Measurements from ENCODE around the gene CPA4.

GRCh38 chr7:130273081-130273932 lies 19.7 kb upstream of the CPA4 start:
- TF ChIP-seq, protein P1, sequence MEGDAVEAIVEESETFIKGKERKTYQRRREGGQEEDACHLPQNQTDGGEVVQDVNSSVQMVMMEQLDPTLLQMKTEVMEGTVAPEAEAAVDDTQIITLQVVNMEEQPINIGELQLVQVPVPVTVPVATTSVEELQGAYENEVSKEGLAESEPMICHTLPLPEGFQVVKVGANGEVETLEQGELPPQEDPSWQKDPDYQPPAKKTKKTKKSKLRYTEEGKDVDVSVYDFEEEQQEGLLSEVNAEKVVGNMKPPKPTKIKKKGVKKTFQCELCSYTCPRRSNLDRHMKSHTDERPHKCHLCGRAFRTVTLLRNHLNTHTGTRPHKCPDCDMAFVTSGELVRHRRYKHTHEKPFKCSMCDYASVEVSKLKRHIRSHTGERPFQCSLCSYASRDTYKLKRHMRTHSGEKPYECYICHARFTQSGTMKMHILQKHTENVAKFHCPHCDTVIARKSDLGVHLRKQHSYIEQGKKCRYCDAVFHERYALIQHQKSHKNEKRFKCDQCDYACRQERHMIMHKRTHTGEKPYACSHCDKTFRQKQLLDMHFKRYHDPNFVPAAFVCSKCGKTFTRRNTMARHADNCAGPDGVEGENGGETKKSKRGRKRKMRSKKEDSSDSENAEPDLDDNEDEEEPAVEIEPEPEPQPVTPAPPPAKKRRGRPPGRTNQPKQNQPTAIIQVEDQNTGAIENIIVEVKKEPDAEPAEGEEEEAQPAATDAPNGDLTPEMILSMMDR (CRISPR knock-in tag; IDR thresholded peaks at IDR 0.05): no peak
- TF ChIP-seq POLR2A (IDR thresholded peaks at IDR 0.05; ENCODE audit: insufficient read depth in 1 of 2, low read depth in 2 of 2, low read length in 2 of 2): no peak
- TF ChIP-seq, protein P2, sequence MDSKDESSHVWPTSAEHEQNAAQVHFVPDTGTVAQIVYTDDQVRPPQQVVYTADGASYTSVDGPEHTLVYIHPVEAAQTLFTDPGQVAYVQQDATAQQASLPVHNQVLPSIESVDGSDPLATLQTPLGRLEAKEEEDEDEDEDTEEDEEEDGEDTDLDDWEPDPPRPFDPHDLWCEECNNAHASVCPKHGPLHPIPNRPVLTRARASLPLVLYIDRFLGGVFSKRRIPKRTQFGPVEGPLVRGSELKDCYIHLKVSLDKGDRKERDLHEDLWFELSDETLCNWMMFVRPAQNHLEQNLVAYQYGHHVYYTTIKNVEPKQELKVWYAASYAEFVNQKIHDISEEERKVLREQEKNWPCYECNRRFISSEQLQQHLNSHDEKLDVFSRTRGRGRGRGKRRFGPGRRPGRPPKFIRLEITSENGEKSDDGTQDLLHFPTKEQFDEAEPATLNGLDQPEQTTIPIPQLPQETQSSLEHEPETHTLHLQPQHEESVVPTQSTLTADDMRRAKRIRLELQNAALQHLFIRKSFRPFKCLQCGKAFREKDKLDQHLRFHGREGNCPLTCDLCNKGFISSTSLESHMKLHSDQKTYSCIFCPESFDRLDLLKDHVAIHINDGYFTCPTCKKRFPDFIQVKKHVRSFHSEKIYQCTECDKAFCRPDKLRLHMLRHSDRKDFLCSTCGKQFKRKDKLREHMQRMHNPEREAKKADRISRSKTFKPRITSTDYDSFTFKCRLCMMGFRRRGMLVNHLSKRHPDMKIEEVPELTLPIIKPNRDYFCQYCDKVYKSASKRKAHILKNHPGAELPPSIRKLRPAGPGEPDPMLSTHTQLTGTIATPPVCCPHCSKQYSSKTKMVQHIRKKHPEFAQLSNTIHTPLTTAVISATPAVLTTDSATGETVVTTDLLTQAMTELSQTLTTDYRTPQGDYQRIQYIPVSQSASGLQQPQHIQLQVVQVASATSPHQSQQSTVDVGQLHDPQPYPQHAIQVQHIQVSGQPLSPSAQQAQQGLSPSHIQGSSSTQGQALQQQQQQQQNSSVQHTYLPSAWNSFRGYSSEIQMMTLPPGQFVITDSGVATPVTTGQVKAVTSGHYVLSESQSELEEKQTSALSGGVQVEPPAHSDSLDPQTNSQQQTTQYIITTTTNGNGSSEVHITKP (CRISPR knock-in tag; IDR thresholded peaks at IDR 0.05; ENCODE audit: low read depth): no peak
- TF ChIP-seq ZFP37 (CRISPR knock-in tag; IDR thresholded peaks at IDR 0.05; ENCODE audit: borderline replicate concordance): no peak
- TF ChIP-seq PLRG1 (conservative IDR thresholded peaks at IDR 0.05): no peak
- TF ChIP-seq ZNF615 (CRISPR knock-in tag; IDR thresholded peaks at IDR 0.05; ENCODE audit: borderline replicate concordance): no peak
- no peak for TF ChIP-seq MTF1 (CRISPR knock-in tag; IDR thresholded peaks at IDR 0.05)
